OCI-M2 (cell line): ENCODE measurements around the gene GNAI2.
"Not testable (repeated sequence)": the region's sequence is repeated elsewhere in the genome, so short reads cannot be mapped to it uniquely, and the experiment has no call there.

ENCODE experiments used
- DNase-seq: peaks from one replicate; lab custom pipeline; 2025; ENCODE audit not compliant: unreplicated experiment; lab: John Stamatoyannopoulos, UW

GNAI2 gene

GRCh38 chr3:50244813-50245212 is 8.8 kb downstream of the GNAI2 start:
- not testable (repeated sequence) for DNase-seq

GRCh38 chr3:50245251-50245745 is 9.3 kb downstream of the GNAI2 start:
- no peak for DNase-seq

GRCh38 chr3:50245831-50246516 is 10.0 kb downstream of the GNAI2 start:
- no peak for DNase-seq

GRCh38 chr3:50246517-50246954 is 10.5 kb downstream of the GNAI2 start:
- no peak for DNase-seq

GRCh38 chr3:50248387-50248786 is 12.4 kb downstream of the GNAI2 start:
- no peak for DNase-seq

- DNase-seq = no peak
Measured at GRCh38 chr3:50249457-50249856, 13.5 kb downstream of the GNAI2 start.

GRCh38 chr3:50250514-50250913 is 14.5 kb downstream of the GNAI2 start:
- DNase-seq = no peak

- DNase-seq = no peak
Measured at GRCh38 chr3:50251220-50251619, 15.2 kb downstream of the GNAI2 start.

- DNase-seq = no peak
Measured at GRCh38 chr3:50254577-50255250, 18.7 kb downstream of the GNAI2 start.

- no peak for DNase-seq
Measured at GRCh38 chr3:50255251-50255615, 19.2 kb downstream of the GNAI2 start.

GRCh38 chr3:50256978-50257890 is 21.2 kb downstream of the GNAI2 start:
- peak; percentile 6 for DNase-seq

- DNase-seq = no peak
Measured at GRCh38 chr3:50258029-50258680, 22.2 kb downstream of the GNAI2 start.

- DNase-seq = no peak
Measured at GRCh38 chr3:50258979-50259378, 23.0 kb downstream of the GNAI2 start.

GRCh38 chr3:50259432-50260026 is 23.5 kb downstream of the GNAI2 start:
- no peak for DNase-seq

- peak; percentile 21 for DNase-seq
Measured at GRCh38 chr3:50260027-50260941, 24.3 kb downstream of the GNAI2 start.

- no peak for DNase-seq
Measured at GRCh38 chr3:50260942-50261441, 25.0 kb downstream of the GNAI2 start.

GRCh38 chr3:50261505-50261904 is 25.5 kb downstream of the GNAI2 start:
- no peak for DNase-seq

GRCh38 chr3:50262200-50262599 is 26.2 kb downstream of the GNAI2 start:
- DNase-seq = not testable (repeated sequence)

- DNase-seq = no peak
Measured at GRCh38 chr3:50262778-50263177, 26.8 kb downstream of the GNAI2 start.
